ENCODE data around the gene DLK1.

Gene DLK1

GRCh38 chr14:100714258-100714892, 12.3 kb upstream of the DLK1 start:
- no peak for DNase-seq (ENCODE audit: low spot score)

- DNase-seq (ENCODE audit: low spot score), result no peak
These were observed 11.4 kb upstream of the DLK1 start for GRCh38 chr14:100715332-100715731.

GRCh38 chr14:100715803-100716202, 10.9 kb upstream of the DLK1 start:
- no peak for DNase-seq (ENCODE audit: low spot score)

- DNase-seq (ENCODE audit: low spot score), result no peak
These were observed 9.3 kb upstream of the DLK1 start for GRCh38 chr14:100717386-100717785.

GRCh38 chr14:100719976-100720520, 6.6 kb upstream of the DLK1 start:
- no peak for DNase-seq (ENCODE audit: low spot score)

GRCh38 chr14:100721568-100721967, 5.1 kb upstream of the DLK1 start:
- no peak for DNase-seq (ENCODE audit: low spot score)

GRCh38 chr14:100722367-100722766, 4.3 kb upstream of the DLK1 start:
- no peak for DNase-seq (ENCODE audit: low spot score)

- no peak for DNase-seq (ENCODE audit: low spot score)
These were observed 3.4 kb upstream of the DLK1 start for GRCh38 chr14:100723135-100723829.

GRCh38 chr14:100723830-100724437, 2.8 kb upstream of the DLK1 start:
- no peak for DNase-seq (ENCODE audit: low spot score)

- DNase-seq (ENCODE audit: low spot score), result no peak
These were observed 2.2 kb upstream of the DLK1 start for GRCh38 chr14:100724536-100724935.

GRCh38 chr14:100725587-100726387, 905 bp upstream of the DLK1 start:
- no peak for DNase-seq (ENCODE audit: low spot score)

- DNase-seq (ENCODE audit: low spot score), result no peak
These were observed 587 bp downstream of the DLK1 start for GRCh38 chr14:100727086-100727872.

GRCh38 chr14:100727873-100728240, 1.2 kb downstream of the DLK1 start:
- DNase-seq (ENCODE audit: low spot score), result no peak

- DNase-seq (ENCODE audit: low spot score), result no peak
These were observed 2.3 kb downstream of the DLK1 start for GRCh38 chr14:100728962-100729361.

- DNase-seq (ENCODE audit: low spot score), result no peak
These were observed 3.3 kb downstream of the DLK1 start for GRCh38 chr14:100729982-100730381.

- no peak for DNase-seq (ENCODE audit: low spot score)
These were observed 3.9 kb downstream of the DLK1 start for GRCh38 chr14:100730581-100730980.

- no peak for DNase-seq (ENCODE audit: low spot score)
These were observed 4.4 kb downstream of the DLK1 start for GRCh38 chr14:100731011-100731670.

- no peak for DNase-seq (ENCODE audit: low spot score)
These were observed 5.4 kb downstream of the DLK1 start for GRCh38 chr14:100731846-100732765.

- DNase-seq (ENCODE audit: low spot score), result no peak
These were observed 6.0 kb downstream of the DLK1 start for GRCh38 chr14:100732766-100733100.

All from CD4-positive, alpha-beta T cell treated with Interleukin-2 at 100 ng/mL for 4 hours (primary cell).